CD4-positive, alpha-beta T cell treated with Interleukin-15 for 1 hour (primary cell): ENCODE data around the gene ARMH4.
"Not testable (repeated sequence)": the region's sequence is repeated elsewhere in the genome, so short reads cannot be mapped to it uniquely, and the experiment has no call there.

ENCODE experiments used
- DNase-seq: peaks from one replicate; pipeline ENCODE4 v3.0.0-alpha.2; 2020

The ARMH4 gene

DNA sequence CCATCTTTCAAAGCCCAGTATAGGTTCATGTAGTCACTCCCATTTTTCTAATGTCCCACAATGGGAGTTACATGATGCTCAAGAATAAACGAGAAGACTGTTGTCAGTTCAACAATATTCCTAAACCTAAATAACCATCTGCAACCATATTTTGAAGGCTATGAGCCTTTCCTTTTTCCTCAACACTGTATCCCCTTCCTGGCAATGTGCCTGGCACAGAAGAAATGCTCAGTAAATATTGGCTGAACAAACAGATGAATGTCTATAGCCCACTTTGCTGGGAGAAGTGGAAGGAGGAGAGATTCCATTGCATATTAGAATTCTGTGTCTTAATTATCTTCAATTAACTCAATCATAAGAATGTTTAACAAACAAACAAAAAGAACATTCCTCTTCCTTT, 6.1 kb downstream of the ARMH4 start:
- no peak for DNase-seq

DNA sequence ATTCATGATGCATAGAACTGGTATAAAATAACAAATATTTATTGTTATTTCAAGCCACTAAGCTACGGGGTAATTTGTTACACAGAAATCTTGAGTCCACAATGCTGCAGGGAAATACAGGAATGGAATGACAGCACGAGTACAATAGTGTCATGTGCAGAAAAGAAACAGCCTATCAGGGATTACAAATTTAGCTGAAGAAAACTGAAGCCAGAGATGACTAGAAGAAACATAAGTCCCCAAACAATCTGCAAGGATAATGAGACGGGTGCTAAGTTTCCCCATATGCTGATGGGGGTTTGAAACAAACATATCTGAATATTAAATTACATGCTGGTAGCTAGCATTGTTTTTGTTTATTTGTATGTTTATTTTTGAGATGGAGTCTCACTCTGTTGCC, 8.9 kb downstream of the ARMH4 start:
- no peak for DNase-seq

DNA sequence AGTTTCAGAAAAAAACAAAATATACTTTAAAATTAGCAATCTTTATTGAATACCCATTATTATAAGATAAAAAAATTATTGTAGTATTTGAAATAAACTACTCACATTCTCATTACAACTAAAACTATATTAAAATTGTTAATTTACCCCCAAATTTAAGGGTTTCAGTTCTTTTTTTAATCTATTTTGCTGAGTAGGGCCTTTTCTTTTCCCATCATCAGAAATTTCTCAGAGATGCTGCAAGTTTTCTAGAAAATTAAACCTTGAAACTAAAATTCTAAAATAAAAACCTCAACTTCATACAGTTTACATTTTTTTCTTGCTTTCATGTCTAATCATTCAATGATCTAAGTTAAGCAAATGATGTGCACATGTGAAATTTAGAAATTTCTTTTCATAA, 10.1 kb downstream of the ARMH4 start:
- no peak for DNase-seq

DNA sequence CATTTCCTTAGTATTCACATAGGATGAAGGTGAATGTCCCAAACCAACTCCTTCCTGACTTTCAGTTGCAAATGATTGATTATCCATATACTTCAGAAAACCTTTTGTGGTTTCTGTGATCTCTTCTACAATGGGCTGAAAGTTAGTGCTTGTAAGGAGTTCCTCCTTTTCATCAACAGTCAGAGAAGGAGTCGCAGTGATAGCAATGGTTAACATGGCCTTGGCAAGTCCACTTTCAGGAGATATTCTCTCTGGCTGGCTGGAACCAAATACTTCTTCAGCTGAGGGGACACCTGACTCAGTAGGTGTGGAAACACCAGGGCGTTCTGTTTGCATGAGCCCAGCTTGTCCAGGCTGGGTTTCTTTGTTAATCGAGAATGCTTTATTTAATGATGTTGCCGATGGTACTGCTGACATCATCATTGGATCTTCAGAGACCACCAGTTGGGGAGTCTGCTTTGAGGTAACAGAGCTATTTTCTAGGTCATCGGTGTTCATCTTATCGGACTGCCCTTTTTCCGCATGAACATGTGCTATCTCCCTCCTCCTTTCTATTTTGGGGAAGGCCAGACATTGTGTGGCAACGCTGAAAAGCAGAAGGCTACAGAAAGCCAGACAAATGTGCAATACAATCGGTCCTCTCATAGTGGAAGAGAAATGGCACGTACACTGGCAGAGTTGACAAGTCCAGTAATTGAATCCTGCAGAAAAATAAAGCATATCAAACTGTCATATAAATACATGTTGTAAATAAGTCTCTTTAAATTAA, 13.1 kb downstream of the ARMH4 start:
- DNase-seq, result no peak

DNA sequence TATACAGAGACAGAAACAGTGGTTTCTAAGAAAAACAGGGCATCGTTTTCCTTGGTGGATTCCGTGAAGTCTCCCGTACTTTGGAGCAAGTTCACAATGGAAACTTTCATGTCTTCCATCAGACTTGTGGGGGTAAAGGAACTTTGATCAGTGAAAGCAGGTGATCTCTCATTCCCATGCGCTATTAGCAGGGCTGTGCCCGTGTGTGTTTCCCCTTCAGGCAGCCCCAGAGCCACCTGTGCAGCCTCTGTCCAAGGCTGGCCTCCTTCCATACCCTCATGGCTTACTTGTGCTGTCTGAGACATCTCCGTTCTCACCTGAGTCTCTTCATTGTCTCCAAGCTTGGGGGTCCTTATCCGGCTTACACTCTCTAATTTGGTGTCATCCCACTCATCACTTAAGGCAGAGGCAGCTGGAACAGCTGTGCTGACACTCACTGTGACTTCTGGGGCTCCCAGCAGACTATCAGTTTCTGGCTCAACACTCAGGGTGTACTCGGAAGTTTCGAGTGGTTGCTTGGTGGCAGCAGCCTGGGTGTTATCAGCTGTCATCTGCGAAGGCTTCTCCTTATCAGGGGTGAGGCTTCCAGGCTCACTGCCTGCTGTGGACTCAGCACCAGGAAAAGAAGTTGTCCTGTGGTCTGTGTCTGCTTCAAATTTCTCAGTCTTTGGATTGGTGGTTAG, 13.8 kb downstream of the ARMH4 start:
- DNase-seq, result no peak

DNA sequence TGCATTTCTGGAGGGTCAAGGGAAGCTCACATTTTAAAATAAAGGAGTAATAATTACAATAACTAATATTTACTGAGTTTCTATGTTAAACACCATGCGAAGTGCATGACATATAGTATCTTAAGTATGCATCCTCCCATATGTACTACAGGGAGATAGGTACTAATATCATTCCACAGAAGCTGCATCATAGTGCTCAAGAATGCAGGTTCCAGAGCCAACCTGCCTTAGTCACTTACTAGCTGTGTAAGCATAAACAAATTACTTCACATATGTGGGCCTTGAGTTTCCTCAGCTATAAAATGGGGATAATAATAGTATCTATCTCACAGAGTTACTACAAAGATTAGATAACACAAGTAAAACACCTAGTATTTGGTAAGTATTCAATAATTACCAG, 18.3 kb downstream of the ARMH4 start:
- DNase-seq, result no peak

DNA sequence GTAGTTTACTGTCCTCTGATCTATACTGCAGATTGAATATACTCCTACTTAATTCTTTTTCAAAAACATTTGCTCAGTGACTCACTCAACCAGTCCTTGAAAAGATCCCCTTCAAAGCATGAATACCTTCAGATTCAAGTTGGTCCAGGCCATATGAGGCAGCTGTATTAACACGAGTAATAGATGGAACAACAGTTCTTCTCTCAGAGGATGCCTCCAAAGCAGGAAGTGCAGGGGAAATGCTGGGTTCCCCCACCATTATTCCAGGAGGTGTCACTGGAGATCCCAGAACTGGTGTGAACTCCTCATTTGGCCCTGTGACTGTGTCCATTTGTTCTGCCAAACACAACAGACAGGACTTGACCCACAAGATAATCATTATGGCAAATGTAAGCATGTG, 20.6 kb downstream of the ARMH4 start:
- no peak for DNase-seq

DNA sequence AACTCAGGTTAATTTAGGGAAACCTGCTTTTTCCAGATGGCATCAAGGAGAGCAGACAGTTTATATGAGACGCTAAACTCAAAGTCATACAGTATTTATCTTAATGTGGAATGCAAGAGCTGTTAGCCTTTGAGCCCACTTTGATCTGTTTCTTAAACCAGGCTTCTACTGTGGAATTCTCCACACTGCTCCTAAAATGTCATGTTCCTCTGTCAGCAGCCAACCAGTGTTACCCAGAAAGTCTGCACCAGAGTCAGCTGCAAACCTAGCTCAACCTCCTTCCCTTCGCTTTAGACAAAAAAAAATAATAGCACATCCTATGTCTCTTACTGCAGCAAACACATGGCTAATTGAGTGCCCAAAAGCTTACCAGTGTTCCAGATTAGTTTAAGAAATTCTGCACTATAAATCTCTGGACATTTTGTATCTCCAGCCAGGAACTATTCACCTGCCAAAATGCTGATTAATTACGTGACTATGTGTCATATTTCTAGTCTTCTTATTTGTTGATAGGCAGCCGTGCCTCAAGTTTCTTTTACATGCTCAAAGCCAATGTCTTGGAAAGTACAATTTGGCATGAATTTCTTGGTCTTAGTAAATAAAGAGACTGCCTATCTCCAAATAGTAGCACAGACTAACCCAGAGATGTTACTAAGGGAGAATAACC, 21.8 kb downstream of the ARMH4 start:
- no peak for DNase-seq

DNA sequence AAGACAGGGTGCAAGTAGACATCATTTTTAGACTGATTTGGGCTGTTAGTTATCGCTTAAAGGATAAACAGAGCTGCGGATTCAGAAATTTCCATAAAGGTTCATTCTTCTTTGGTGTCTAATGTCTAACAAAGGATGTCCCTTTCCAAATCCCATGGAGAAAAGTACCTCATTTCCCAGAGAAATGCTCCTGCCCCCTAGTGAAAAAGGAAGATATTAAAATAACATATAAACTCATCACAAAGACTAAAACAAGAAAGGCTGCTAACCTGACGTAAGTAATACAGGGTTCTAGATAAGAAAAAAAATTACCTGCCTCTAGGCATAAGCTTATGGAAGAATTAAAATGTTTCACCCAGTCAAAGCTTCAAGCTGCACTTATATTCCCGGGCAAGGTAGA, 22.8 kb downstream of the ARMH4 start:
- DNase-seq, result no peak

DNA sequence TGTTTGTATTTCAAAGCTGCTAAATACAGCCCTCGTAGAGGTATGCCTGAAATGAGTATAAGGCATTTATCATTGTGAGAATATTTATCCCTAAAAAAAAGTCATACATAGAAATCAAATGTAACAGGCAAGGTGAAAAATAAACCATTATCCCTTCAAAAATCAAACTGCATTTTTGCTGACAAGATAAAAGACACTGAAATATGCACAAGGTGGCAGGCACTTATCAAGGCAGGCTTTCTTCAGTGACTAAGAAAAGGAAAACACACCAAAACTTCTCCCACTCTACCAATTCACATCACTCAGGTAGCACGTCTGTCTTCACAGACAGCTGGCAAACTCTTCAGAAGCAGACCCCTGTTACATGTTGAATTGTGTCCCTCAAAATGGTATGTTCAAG, 23.6 kb downstream of the ARMH4 start:
- DNase-seq, result no peak

DNA sequence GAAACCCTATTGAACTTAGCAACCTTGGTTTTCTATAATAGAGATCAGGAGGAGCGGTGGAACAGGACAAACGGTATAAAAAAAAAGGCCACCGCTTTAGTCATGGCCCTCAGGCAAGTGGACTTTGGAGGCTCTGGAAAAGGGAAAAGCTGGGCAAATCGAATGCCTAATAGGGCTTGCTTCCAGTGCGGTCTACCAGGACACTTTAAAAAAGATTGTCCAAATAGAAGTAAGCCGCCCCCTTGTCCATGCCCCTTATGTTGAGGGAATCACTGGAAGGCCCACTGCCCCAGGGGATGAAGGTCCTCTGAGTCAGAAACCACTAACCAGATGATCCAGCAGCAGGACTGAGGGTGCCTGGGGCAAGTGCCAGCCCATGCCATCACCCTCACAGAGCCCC, 29.5 kb downstream of the ARMH4 start:
- not testable (repeated sequence) for DNase-seq

DNA sequence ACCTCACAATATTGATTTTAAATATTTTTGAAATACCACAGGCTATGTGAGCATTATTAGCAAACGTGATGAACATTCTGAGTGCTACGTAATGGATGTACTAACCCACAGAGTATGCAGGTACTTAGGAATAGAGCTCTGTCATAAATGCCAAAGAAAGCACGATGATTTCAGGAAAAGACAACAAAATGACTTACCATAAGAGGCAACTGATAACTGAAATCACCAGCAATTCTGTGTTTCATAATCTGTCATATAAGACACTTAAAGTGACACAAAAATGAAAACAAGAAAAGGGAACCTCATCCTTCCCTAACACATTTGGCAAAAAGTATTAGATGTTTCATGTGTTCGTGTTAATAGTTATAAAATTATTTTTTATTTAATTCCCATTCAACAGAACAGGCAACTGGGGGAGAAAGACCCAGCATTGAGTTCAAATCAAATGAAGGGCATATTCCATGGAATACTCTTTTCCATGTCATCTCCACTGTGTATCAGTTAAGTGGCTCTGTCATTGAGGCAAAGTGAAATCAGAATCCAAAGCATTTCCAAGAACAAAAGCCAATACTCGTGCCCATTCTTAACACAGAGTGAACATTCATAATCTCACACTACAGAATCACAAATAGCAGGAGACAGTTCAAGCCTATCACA, 30.4 kb downstream of the ARMH4 start:
- DNase-seq, result no peak

DNA sequence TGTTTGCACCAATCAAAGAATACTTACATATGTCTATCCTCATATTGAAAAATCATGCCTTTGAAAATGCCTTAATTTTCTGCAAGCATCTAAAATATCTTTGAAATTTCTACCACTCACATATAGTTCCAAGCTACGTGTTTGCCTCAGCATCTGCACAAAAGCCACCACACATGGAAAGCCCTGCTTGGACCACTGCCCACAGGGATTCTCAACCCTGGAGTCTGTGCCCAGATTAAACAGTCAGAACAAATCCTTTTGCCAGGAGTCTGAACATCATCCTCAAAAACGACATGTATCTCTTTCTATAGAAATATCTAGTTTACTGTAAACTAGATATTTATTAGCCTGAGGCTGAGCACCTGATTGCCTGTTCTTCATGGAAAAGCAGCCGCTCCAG, 32.6 kb downstream of the ARMH4 start:
- no peak for DNase-seq

DNA sequence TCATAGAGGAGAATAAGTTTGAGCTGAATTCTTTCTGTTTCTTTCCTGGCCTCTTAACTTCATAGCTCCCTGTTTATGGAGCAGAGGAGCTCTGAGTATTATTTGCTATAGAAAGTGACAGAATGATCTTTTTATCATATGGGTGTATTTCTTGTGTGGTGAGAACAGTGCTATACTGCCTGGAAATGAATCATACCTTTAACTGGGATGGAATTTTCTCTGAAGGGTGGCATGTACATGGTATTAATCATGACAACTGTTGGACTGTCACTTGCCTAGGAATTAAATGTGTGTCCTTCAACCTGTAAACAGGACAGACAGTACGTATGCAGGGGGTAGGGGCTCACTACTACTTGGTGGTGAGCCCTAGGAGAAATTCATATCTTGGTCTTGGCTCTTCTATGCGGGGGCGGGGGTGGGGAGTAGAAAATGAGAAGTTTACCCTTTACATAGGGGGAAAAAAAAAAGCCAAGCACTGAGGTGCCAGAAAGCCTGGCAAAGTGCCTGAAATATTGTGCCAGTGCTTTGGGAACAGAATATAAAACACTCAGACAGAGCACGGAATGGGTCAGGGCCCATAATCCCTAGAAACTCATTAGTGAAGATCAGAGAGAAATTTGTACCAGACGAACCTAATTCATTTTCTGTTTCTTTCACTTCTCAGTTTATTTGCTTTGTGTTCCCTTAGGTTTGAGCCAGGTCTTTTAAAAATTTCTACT, 33.8 kb downstream of the ARMH4 start:
- no peak for DNase-seq

DNA sequence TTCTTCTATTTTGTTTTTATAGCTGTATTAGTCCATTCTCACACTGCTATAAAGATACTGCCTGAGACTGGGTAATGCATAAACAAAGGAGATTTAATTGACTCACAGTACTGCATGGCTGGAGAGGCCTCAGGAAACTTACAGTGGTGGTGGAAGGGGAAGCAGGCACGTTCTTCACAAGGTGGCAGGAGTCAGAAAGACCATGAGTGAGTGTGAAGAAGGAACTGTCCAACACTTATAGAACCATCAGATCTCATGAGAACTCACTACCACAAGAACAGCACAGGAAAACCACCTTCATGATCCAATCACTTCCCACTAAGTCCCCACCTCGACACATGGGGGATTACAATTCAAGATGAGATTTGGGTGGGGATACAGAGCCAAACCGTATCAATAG, 42.3 kb downstream of the ARMH4 start:
- no peak for DNase-seq

DNA sequence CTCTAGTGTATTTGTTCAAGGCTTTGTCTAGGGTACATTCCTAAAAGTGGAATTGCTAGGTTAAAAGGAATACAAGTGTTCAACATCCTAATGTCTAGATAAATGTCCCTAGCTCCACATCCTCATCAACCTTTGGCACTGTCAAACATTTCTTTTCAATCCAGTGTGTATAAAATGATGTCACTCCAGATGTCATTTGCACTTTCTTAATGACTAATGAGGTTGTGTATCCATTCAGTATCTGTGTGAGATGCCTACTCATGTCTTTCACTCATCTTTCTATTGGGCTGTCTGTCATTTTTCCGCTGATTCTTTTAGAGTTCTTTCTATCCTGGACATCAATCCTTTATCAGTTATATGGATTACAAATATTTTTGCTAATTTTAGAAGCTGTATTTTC, 43.3 kb downstream of the ARMH4 start:
- DNase-seq, result no peak

DNA sequence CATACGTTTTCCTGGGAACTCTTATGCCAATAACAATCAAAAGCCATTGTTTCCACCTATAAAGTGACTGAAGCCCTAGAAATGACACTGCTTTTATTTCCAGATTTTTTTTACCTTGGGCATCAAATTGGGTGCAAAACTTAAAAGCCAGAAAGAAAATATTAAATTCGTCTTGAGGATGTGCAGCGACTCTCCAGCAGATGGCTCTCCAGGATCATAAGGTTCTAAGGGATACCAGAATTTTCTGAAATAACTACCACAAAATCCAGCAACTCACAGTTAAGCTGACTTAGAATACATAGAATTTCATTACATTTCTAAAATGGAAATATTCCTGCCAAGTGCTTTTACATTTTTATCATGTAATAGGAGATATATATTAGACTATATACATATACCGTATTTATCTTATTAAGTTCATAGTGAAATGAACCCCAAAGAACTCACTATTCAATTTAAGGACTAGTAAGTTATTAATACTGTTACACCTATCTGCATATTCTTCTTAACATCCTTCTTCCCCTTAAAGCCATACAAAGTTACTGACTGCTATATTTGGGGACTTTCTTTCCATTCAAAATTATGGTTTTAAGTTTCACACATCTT, 44.0 kb downstream of the ARMH4 start:
- no peak for DNase-seq

DNA sequence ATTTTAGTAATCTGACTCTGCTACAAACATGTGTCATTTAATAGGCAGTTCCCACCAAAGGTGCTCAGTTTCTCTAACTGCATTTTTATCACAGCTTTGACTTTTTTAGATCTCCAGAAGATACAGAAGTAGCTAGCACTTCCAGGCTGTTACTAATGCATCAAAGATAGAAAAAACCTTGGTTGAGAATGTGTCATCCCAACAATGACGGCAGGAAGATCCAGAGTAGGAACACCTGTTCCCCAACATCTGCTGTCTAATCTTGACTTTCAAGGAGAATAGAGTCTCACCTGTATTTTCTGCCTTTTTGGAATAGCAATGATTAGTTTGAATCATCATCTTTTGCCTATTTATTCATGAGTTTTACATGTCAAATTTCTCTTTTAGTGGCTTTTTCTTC, 45.0 kb downstream of the ARMH4 start:
- DNase-seq, result no peak

DNA sequence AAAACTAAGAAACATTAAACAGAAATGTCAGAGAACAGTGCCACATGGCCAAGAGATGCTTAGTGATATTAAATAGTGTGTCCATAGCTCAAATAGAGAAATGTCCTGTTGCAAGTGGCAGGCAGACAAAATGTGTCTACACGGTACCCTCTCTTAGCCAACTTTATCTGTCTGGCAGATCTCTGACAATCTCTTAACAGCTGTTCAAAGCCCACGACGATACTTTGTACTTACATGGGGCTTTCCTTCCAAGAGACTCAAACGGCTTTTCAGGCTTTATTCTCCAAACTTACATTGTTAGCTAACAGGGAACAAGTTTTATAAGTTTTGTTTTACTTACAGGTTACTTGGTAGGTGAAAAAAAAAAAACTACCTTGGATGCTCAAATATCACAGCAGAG, 45.6 kb downstream of the ARMH4 start:
- no peak for DNase-seq

DNA sequence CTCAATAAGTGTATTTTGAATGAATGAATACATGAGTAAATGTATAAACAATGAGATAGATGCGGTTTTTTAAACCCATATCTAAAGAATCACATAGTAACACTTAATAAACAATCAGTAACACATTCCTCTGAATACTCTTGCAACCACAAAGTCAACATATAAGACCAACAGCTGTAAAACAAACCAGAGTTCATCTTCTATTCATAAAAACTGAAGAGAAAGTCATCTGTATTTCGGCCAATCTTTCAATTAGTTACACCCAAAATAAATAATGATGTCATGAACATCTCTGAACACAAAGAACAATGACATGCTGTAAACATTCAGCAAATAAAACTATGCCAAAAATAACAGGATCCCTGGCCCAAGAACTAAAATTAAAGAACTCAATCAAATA, 47.2 kb downstream of the ARMH4 start:
- DNase-seq, result no peak

DNA sequence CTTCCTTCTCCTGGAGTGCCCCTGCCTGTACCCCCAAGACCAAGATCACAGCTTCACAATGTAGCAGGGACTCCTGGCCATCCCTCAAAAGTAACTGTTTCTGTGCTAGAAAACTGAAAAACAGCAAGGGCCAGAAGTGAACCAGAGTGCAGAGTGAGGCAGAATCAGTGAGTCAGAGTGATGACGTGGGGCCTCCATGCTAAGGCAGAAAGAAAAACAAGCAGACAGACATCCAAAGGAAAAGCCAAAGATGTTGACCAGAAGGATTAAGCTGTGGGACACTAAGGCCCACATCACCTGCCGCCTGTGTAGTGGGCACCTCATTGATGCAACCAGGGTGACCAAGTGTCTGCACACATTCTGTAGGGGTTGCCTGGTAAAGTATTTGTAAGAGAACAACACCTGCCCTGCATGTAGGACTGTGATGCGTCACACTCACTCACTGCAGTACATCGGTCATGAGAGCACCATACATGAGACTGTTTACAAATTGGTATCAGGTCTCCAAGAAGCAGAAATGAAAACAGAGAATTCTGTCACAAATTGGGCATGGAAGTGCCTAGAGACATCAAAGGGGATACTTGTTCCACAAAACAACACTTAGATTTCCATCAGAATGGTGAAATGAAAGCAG, 51.2 kb downstream of the ARMH4 start:
- DNase-seq, result no peak

DNA sequence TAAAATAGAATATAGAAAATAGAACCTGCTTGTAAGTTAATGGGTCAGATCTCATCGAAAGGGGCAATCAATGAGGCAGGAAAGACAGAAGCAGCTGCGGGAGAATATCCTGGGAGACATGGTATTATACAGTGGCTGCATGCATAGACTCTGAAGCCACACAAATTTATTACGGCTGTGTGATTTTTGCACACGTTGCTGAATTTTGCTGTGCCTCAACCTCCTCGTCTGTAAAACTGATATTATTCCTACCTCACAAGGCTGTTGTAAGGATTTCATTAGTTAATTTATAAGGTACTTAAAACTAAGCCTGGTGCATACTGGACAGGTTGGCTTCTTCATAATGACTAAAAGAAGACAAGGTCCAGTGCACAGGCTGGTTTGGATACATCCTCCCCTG, 52.3 kb downstream of the ARMH4 start:
- no peak for DNase-seq
